HG03066 (cell line): ENCODE measurements around the gene PIP5K1B.
A peak's percentile ranks its signal among the peaks of the same experiment; 100 is the strongest.

Experiments
- ATAC-seq: cut with Tn5 transposase; IDR thresholded peaks from one replicate; pipeline ENCODE4 v1.9.1; 2021; ENCODE audit warnings: low read depth; ENCODE audit not compliant: unreplicated experiment

The PIP5K1B gene

DNA sequence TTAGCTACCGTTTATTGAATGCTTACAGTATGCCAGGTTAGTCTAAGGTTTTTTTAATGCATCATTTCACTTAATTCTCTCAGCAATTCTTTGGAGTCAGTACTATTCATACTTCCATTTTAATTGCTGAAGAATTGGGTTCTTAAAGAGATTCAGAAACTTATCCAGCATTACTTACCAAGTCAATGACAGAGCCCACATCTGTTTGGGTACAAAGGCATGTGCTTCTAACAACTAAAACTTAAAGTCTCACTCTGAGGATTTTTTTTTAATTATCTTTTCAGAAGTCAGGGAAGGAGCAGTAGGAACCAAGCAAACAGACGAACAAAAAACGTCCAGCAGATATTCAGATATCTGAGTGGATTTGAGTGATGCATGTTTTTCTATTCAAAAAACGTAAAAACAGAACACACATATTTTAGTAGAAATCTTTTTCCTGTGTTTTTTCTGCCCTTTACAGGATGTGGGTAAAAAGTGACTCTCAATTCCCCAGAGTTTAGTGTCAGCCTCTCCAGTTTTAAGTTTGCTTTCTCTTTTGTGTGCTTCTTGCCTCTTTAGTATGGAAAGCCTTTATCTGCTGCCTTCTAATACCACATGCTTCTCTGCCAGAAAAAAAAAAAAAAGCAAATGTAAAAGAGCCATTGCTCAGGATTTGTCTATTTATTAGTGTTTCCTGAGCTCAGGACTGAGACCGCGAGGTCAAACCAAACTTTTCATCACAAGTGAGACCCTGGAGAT is 190.9 kb downstream of the PIP5K1B start:
- peak; percentile 97 for ATAC-seq

DNA sequence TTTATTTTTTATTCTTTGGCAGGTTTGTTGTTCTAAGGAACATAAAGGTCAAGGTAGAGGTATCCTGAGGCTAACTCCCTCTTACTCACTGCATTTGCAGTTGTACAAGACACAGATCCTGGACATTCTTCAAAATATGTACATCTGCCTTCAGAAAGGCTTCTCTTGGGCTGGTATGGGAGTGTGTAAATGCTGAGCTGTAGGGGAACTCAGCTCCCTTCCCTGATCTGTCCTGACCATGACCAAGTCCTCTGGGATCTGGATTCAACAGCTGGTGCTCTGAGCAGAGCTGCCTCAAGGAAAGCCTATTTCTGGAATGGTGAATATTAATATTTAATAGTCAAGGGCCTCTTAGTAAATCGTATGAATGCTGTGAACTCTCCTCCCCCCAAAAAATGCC is 191.4 kb downstream of the PIP5K1B start:
- no peak for ATAC-seq

DNA sequence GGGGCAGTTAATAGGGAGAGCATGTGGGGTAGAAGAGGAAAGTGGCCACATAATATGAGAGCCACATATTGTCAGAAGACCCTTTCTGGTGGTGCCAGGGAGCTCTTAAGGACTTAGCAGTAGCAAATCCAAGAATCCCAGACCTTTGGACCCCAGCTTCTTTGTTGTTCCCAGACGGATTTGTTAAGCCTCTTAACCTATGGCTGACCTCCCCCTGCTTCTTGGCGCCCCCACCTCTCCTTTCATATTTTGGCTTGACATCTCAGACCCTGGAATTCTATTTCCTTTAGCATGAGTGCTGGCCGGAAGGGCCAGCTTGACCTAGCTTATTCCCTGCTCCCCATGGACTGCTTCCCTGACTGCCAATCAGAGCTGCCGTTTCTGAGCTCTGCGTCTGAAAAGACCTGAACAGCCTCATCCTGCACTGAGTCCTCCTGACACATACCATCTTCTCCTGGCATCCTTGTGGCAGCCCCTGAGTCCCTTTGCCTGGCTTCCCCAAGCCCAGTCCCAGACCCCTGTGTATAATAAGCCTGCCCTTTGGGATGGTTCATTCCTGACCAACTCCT is 192.6 kb downstream of the PIP5K1B start:
- ATAC-seq = no peak

DNA sequence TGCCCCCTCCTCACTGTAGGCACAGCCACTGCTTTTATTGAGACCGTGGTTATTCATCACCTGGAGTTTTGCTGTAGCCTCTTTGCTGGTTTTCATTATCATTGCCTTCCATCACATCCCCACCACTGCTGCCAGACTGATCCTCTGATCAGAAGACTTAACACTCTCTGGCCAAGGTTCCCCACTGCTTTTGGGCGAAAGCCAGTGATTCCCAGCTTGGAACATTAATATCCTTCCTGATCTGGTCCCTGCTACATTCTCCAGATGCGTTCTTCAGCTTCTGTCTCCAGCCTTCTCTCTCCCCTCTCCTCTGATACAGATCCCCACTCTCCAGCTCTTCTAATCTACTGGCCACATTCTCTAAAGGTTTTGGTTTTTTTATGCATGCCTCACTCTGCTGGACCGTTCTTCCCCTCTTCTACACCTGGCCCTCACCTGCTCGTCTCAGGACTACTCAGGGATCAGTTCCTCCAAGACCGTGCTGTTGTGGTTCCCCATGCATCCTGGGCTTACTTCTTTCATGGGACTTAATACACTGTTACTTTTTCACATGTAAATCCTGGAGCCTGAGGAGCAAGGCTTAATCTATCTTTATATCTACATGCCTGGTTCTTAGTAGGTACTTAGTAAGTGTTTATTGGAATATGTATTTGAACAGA is 193.9 kb downstream of the PIP5K1B start:
- ATAC-seq = no peak

DNA sequence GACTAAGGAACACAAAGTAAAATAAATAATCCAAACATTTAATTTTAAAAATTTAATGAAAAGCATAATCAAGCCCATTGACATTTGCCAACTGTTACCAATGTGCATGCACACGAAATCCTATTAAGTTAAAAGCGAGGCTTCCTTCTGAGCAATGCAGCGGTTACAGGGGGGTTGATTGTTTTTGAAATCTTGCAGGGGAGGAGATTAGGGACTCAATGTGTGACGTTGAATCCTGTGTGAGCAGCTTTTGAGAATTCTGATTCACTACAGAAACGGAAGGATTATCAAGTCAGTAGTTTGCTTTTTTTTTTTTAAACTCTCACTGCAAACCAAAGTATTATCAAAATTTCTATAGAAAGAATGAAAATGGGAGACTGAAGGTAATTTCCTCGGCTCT is 199.4 kb downstream of the PIP5K1B start:
- ATAC-seq = no peak

DNA sequence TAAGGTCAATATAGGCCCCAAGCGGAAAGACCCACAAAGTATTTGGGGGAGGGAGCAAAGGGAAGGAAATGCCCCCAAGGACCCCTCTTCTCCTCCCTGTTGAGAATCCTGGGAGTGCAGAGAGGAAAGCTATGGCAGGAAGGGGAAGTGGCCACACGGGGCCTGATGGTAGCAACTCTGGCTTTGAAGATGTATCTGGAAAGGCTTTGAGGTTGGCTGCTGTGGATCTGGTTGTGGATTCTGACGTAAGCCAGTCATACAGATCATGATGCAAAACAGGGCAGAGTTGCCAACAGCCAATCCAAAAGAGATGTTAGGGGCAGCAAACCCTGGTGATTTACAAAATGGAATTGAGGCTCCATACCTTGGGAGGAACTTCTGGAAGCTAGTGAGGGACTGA is 200.1 kb downstream of the PIP5K1B start:
- no peak for ATAC-seq

GRCh38 chr9:68907910-68908309 is 202.9 kb downstream of the PIP5K1B start:
- no peak for ATAC-seq

DNA sequence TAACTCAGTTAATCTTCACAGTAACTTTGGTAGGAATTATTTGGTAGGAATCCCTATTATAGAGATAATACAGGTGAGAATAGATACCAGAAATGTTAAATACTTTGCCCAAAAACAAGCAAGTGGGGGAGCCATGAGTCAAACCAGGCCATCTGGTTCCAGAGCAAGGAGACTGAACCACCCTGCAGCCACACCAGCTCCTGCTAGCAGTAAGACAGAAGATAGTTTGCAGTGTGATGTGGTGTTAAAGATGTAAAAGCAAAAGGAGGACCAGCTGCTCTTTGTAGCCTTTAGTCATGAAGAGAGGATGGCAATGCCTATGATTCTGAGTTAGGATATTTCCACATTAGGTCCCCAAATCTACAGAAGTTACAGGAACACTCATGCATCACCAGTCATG is 207.5 kb downstream of the PIP5K1B start:
- ATAC-seq = no peak

DNA sequence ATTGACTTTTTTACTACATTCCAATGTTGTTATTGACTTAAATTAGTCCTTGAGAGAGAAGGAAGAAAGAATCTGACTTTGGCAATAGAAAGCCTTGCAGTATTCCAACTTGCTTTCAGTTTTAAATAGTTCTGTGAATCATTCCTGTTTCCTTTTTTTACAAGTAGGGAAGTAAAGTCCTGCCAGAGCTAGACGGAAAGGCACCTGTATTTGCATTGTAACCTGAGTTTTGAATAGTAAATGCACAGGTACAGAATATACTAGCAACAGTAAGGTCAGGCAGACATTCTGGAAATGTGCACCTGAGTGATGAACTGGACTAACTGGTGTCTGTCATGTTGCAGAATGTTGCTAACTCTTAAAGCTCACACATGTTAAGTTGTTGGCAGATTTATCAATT is 208.0 kb downstream of the PIP5K1B start:
- ATAC-seq = no peak

DNA sequence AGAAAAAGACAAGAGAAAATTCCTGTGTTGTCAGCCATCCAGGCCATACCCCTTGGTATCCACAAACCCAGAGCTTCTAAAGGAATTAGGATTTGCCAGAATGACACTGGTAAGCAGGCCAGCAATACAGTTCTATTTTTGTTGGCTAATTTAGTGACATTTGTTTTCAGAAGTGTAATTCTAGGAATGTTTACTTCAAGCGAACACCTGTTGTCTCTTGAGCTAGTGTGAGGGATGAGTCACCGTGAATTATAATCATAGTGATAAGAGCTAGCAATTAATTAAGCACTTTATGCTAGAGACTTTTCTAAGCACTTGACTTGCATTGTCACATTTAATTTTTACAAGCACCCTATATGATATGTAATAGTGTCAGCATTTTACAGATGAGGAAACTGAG is 209.7 kb downstream of the PIP5K1B start:
- no peak for ATAC-seq

GRCh38 chr9:68919661-68920060 is 214.6 kb downstream of the PIP5K1B start:
- ATAC-seq = peak; percentile 66

DNA sequence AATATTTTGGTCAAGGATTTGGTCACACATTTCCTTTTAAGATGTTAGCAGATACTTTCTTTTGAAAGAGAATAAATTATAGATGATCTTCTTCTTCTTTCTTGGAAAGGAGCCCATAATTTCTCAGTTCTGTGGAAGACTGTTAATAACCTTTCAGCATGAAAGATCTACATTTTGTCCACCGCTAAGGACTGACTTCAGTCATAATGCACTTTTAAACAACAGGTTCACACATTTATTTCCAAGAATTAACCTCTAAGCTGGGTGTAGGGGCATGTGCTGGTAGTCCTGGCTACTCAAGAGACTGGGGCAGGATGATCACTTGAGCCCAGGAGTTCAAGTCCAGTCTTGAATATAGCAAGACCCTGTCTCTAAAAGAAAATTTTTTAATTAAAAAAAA is 215.9 kb downstream of the PIP5K1B start:
- ATAC-seq = no peak

GRCh38 chr9:68923480-68923879 is 218.4 kb downstream of the PIP5K1B start:
- no peak for ATAC-seq

DNA sequence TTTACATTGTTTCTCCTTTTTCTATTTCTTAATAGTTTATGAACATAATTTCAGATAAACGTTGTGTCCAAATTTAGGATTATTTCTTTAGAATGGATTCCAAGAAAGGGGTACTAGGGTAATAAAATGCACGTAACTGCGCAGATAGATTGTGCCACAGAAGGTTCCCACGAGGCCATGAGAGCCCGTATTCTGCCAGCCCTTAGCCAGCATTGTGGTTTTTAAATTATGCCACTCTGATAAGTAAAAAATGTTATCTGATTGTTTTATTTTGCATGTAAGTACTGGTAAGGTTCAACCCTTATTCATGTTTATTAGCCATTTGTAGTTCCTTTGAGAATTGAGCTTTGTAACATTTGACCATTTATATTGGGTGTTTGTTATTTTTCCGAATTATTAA is 220.1 kb downstream of the PIP5K1B start:
- ATAC-seq = no peak

GRCh38 chr9:68927165-68927564 is 222.1 kb downstream of the PIP5K1B start:
- no peak for ATAC-seq

DNA sequence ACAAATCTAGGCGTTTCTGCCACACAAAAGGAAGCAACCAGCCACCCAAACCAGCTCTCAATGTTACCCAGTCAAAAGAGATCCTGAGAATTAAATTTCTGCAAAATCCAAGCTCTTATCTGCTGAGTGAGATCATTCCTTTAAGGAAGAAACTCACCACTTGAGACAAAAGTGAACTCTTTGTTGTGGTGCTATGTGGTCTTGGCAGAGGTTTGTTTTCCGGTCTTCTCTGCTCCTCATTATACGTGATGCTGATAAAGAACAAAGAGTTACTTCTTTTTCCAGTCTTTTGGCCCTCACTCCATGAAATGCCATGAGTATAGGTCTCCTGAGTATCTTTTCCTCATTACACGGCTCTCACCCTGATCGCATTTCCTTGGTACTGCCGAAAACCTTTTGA is 226.8 kb downstream of the PIP5K1B start:
- no peak for ATAC-seq

- ATAC-seq = no peak
Measured at GRCh38 chr9:68932458-68932857, 227.4 kb downstream of the PIP5K1B start.

- peak; percentile 98 for ATAC-seq
Measured at GRCh38 chr9:68933434-68934328, 228.6 kb downstream of the PIP5K1B start.

GRCh38 chr9:68934329-68934644 is 229.2 kb downstream of the PIP5K1B start:
- no peak for ATAC-seq

DNA sequence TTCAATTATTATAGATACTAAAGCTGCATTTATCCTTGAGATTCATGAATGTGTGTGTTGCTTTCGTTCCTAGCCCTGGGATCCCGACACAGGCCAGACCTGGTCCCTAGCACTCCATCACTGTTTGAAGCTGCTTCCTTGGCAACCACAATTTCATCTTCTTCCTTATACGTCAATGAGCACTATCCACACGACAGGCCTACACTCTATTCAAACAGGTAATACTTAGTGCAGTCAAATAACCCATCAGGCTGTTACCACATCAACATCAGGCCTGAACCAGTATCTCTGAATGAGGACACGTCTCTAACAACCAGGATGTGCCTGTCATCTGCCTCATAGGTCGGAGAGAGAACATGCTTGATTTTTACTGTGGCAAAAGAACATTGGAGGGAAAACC is 235.5 kb downstream of the PIP5K1B start:
- ATAC-seq = no peak

DNA sequence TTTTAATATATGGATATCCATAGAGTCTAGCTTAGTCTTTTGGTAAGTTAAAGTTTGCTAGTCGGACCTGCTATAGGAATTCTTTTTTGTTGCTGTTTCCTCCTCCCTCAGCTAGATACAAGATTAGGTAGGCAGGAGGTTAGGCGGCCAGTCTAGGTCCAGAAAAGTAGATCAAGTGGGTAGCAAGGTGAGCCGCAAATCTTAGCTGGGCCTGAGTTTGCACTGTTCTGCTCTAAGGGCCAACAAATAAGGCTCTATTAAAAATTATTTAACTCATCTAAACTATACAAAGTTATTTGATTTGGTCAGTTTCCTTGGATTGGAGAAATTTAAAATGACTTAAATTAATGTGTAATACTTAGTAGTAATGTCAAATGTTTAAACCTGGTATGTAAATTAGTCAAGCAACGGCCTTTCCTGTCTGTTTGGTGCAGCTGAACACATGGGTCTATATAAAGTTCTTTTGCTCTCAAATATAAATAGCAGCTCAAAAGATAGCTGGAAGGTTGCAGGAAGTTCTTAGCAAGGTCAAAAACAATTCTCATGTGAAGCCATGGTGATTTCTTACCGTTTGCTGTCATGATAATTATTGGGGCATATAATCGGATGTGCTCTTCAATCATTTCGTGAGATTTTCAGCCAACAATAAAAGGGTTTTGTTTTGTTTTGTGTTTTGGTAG is 236.9 kb downstream of the PIP5K1B start:
- ATAC-seq = no peak
